GM23248 (cell line): ENCODE data around the gene CDX1.

Source experiments
- EZH2 ChIP-seq: fragments of 200-600 bp; sonication (generic); IDR thresholded peaks from 2 replicates; pipeline ENCODE4 v1.6.1; 2018; ENCODE audit warnings: antibody characterized with exemption, mild to moderate bottlenecking; ENCODE audit not compliant: insufficient read depth, poor library complexity, severe bottlenecking
- EZH2phosphoT487 ChIP-seq: fragments of 200-600 bp; sonication (generic); IDR thresholded peaks from 2 replicates; pipeline ENCODE4 v1.6.1; 2018; ENCODE audit warnings: antibody characterized with exemption, moderate library complexity, mild to moderate bottlenecking, low read depth; ENCODE audit not compliant: insufficient read depth

- TF ChIP-seq EZH2 (no peak), EZH2phosphoT487 (no peak)
Observed at GRCh38 chr5:150167908-150168307, 1.3 kb downstream of the CDX1 start.
